Lower leg skin (tissue), 4 donors: ENCODE data around the gene NRXN3. TPM values are rescaled to one million over a fixed set of nuclear protein-coding genes. Genes with fewer than 3 reads are reported as not detected.

ENCODE experiments used
- DNase-seq, 2 donors: peaks; one replicate each; pipeline ENCODE4 v3.0.0-alpha.2; 2019; ENCODE audit warnings: low spot score in 2 of 2
- H3K4me3 ChIP-seq: fragments of 200-600 bp; sonication (generic); 2 replicates; pipeline ENCODE4 v1.5.1; 2017; ENCODE audit warnings: mild to moderate bottlenecking, low read depth; ENCODE audit not compliant: poor library complexity, severe bottlenecking
- CTCF ChIP-seq, 3 donors: fragments of 450-650 bp; IDR thresholded peaks; one replicate each; pipeline ENCODE4 v1.5.1; 2016; ENCODE audit warnings: antibody characterized with exemption in 3 of 3, mild to moderate bottlenecking in 3 of 3, moderate library complexity in 2 of 3
- POLR2A ChIP-seq, 2 donors: fragments of 450-650 bp; IDR thresholded peaks; one replicate each; pipeline ENCODE4 v1.6.1; 2016 to 2017; ENCODE audit warnings: antibody characterized with exemption in 2 of 2, mild to moderate bottlenecking in 1 of 2, moderate library complexity in 1 of 2
- WGBS, 2 donors: methylation state at CpG; one replicate each; pipeline ENCODE4 v1.1.5; 2018; 5-methylcytosine and 5-hydroxymethylcytosine counted together
- intact Hi-C: fragments of 100-400 bp; cut with DNase I; formaldehyde crosslinking; loops from one replicate; pipeline ENCODE4 v1.15.0; 2023; ENCODE audit warnings: low total_unique reads
- total RNA-seq, 4 donors: library from RNA; depleted of rRNA; stranded (reverse); fragments of >200 nt; gene quantifications; one replicate each; pipeline ENCODE4 v1.1.0, GENCODE V29; 2016

The NRXN3 gene
- total RNA-seq, 4 donors from 2014 or later = 0.61 to 2.4 (median 1.7) TPM

- DNase-seq = no peak
- intact Hi-C loops = no loop called here
- TF ChIP-seq CTCF (IDR thresholded peaks at IDR 0.05) (no peak), POLR2A (IDR thresholded peaks at IDR 0.05) (no peak)
- WGBS, 2 donors = 50 to 52% methylated on average over 1 of the region's 1 CpG
- H3K4me3 ChIP-seq = no peak overlapping the region
Measured at GRCh38 chr14:79686196-79686595, 1516.0 kb downstream of the NRXN3 start.

GRCh38 chr14:79690960-79691359, 1520.8 kb downstream of the NRXN3 start:
- intact Hi-C loops = no loop called here
- no peak overlapping the region for H3K4me3 ChIP-seq
- 83 to 86% methylated on average over 1 of the region's 1 CpG for WGBS, 2 donors
- no peak for DNase-seq
- TF ChIP-seq POLR2A (IDR thresholded peaks at IDR 0.05) (no peak), CTCF (IDR thresholded peaks at IDR 0.05) (no peak)

- WGBS, 2 donors = 12 to 29% methylated on average over 1 of the region's 1 CpG
- no peak overlapping the region for H3K4me3 ChIP-seq
- DNase-seq = no peak
- intact Hi-C loops = no loop called here
- TF ChIP-seq CTCF (IDR thresholded peaks at IDR 0.05) (no peak), POLR2A (IDR thresholded peaks at IDR 0.05) (no peak)
Measured at GRCh38 chr14:79693935-79694334, 1523.8 kb downstream of the NRXN3 start.

GRCh38 chr14:79695307-79695706, 1525.1 kb downstream of the NRXN3 start:
- DNase-seq = no peak
- intact Hi-C loops = no loop called here
- 55 to 64% methylated on average over 1 of the region's 1 CpG for WGBS, 2 donors
- TF ChIP-seq CTCF (IDR thresholded peaks at IDR 0.05) (no peak), POLR2A (IDR thresholded peaks at IDR 0.05) (no peak)
- no peak overlapping the region for H3K4me3 ChIP-seq

- intact Hi-C loops = no loop called here
- TF ChIP-seq CTCF (IDR thresholded peaks at IDR 0.05) (no peak), POLR2A (IDR thresholded peaks at IDR 0.05) (no peak)
- 65 to 70% methylated on average over 1 of the region's 1 CpG for WGBS, 2 donors
Measured at GRCh38 chr14:79698298-79698711, 1528.1 kb downstream of the NRXN3 start.

GRCh38 chr14:79699206-79699605, 1529.0 kb downstream of the NRXN3 start:
- intact Hi-C loops = no loop called here
- no peak for DNase-seq
- 60 to 79% methylated on average over 2 of the region's 2 CpGs for WGBS, 2 donors
- H3K4me3 ChIP-seq = no peak overlapping the region
- no peak for TF ChIP-seq CTCF (IDR thresholded peaks at IDR 0.05)
- TF ChIP-seq POLR2A (IDR thresholded peaks at IDR 0.05) = no peak

More at GRCh38 chr14:79698298-79698711, 1528.1 kb downstream of the NRXN3 start:
- H3K4me3 ChIP-seq = no peak overlapping the region
- no peak for DNase-seq
